Activated T-cell treated with anti-CD3 and anti-CD28 coated beads for 24 hours (primary cell): ENCODE results near the gene NECTIN3.

Experiments
- DNase-seq: peaks from one replicate; pipeline ENCODE4 v3.0.0-alpha.2; 2020; ENCODE audit warnings: low read depth

NECTIN3 gene

DNA sequence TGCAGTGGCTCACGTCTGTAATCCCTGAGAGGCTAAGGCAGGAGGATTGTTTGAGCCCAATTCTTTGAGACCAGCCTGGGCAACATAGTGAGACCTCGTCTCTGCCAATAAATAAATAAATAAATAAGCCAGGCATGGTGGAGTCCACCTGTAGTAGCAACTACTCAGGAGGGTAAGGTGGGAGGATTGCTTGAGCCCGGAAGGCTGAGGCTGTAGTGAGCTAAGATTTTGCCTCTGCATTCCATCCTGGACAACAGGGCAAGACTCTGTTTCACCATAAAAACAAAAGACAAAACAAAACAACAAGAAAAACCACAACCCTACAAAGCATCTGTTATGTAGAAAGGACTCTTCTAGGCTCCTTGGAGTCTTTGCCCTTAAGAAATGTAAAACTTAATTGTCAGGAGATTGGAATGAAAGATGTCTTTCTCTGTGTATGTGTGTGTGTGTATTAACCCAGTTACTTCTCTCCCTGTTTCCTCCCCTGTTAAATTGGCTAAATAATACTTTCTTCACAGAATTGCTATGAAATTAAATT lies 9.5 kb downstream of the NECTIN3 start:
- no peak for DNase-seq

DNA sequence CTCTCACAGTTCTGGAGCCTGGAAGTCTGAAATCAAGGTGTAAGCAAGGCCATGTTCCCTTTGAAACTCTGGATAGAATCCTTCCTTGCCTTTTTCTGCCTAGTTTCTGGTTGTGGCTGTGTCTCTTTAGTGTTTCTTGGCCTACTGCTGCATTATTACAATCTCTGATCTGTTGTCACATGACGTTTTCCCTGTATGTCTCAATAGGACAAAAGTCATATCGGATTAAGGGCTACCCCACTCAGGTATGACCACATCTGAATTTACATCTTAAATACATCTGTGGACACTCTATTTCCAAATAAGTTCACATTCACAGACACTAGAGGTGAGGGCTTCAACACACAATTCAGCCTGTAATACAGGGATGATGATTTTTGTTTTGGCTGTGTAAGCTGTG lies 13.3 kb downstream of the NECTIN3 start:
- DNase-seq: no peak

DNA sequence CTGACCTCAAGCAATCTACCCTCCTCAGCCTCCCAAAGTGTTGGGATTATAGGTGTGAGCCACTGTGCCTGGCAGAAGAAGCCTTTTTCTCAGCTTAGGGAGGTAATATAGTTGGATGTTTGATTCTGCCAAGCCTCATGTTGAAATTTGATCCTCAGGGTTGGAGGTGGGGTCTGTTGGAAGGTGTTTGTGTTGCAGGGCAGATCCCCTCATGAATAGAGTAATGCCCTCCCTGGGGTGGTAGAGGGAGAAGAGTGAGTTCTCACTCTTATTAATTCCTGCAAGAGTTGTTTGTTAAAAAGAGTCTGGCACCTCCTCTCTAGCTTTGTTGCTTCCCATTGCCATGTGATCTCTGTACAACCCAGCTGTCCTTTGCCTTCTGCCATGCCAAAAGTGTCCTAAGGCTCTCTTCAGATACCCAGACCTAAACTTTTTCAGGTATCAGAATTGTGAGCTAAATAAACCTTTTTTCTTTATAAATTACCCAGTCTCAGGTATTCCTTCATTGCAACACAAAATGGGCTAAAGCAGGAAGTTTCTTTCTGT lies 16.4 kb downstream of the NECTIN3 start:
- DNase-seq: no peak

DNA sequence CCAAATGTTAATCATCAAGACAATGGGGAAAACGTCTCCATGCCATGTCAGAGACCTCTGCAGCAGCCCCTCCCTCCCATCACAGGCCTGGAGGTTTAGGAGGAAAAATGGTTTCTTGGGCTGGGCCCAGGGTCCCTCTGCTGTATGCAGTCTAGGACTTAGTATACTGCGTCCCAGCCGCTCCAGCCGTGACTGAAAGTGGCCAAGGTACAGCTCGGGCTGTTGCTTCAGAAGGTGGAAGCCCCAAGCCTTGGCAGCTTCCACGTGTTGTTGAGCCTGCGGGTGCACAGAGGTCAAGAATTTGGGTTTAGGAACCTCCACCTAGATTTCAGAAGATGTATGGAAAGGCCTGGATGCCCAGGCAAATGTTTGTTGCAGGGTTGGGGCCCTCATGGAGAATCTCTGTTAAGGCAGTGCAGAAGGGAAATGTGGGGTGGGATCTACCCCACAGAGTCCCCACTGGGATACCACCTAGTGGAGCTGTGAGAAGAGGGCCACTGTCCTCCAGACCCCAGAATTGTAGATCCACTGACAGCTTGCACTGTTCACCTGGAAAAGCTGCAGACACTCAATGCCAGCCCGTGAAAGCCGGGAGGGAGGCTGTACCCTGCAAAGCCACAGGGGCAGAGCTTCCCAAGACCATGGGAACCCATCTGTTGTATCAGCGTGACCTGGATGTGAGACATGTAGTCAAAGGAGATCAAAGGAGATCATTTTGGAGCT lies 25.0 kb downstream of the NECTIN3 start:
- no peak for DNase-seq

DNA sequence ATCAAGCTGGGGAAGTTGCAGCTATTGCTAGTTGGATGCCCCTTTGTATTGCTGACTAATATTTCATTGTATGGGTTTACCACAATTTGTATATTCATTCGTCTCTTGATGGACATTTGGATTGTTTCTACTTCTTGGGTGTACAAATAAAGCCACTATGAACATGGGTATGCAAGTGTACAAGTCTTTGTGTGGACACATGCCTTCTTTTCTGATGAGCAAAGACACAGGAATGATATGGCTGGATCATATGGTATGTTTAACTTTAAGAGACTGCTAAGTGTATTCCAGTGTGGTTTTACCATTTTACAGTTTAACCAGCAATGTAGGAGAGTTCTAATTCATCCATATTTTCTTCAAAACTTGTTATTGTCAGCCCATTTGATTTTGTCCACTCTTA lies 32.2 kb downstream of the NECTIN3 start:
- no peak for DNase-seq

DNA sequence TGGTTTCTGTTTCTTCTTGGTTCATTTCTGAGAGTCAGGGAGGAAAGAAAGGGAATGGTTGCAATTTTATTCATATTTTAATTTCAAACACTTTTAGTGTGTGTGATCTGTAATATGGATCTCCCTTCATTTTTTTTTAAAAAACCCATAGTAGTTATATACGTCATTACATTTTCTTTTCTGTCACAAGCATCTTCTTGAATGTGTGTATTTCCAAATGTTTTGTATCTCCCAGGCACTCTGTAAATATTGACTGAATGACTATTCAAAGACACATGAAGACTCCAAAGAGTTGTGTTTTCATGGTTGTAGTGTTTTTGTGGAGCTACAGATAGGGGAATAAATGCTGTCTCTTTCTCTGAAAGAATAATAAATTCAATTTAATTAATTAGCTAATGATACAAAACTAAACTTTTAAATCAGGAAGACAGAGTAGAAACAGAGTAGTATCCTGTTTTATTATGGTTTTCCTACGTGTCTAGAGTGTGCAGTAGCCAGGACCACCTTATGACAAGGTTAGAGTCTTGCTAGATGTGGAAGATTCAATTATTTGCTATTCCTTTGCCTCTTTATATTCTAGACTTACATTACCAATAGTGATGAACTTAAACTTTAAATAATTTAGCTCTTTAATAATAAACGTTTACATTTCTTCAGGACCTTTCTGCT lies 35.5 kb downstream of the NECTIN3 start:
- DNase-seq: no peak

DNA sequence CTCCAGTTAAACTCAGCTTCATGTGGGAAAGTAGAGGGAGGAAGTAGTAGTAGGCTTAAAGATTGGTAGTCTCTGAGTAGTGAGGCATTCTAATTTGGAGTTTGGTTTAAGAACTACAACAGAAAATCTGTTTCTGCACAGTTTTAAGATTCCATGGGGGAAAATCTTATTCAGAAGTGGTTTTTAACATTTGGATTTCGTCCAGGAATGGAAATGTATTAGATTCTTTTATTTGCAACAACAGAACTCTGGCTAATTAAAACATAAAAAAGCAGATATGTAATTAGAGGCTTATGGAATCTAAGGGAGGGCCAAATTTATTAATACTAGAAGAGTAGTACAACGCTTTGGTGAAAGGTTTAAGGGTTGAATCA lies 36.0 kb downstream of the NECTIN3 start:
- no peak for DNase-seq

DNA sequence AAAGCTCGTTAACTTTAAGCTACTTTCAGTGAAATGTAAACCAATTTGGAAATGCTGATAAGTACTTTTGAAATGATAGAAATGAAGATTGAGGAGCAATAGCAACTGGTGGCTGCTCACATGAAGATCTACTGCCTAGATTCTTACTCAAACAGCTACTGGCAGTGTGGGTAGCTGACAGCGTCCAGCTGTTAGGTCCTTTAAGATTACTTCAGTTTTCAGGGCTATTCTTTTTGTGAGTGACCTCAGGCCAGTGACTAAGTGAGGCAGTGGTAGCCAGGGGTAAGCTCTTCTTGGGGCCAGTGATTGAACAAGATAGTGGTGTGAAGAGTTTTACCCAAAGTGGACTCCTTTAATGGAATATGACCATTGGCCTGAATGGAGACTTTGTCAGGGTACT lies 41.3 kb downstream of the NECTIN3 start:
- no peak for DNase-seq

DNA sequence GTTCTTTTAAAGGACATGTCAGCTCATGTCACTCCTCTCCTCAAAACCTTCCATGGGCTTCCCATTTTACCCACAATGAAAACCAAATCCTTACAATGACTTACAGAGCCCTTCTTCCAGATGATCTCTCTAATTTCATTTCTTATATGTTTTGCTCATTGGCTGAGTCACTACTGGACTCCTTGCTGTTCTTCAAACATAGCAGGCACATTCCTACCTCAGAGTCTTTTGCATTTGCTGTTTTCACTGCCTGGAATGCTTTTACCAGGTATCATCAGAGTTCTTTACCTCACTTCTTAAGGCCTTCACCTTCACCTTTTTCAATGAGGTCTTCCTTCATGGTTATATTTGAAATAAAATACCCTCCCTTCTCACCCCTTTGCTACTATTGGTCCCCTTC lies 57.3 kb downstream of the NECTIN3 start:
- no peak for DNase-seq

DNA sequence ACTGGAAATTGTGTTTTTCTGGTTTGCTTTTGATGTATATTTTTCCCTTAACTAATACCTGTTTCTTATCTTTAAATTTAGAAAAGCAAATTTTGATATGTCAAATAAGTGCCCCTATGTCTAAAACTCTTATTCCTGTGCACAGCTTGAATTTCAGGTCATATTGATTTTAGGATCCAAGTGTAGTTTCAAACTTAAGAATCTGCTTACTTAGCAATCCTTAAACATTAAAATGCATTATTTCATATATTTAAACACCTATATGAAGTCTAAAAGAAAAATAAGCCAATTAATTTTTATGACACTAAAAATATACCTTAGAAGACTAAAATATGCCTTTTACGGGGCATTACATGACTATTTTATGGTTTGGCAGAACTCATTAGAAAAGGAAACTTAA lies 59.2 kb downstream of the NECTIN3 start:
- no peak for DNase-seq

DNA sequence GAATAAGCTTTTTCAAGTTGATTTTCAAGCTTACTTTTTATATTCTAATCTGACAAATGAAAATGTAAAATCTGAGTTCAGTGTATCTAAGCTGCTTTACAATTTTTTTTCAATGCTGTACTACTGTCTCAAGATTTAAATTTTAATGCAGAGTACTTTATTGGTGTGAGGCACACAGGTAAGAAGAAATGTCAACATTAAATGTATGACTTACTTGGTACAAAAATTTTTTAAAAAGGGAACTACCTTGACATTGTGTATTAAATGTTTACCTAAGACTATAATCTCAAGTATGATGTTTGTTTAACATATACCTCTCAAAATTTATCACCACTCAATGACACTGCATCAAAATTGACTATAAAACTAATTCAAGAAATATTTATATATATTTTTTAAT lies 62.7 kb downstream of the NECTIN3 start:
- DNase-seq: no peak

DNA sequence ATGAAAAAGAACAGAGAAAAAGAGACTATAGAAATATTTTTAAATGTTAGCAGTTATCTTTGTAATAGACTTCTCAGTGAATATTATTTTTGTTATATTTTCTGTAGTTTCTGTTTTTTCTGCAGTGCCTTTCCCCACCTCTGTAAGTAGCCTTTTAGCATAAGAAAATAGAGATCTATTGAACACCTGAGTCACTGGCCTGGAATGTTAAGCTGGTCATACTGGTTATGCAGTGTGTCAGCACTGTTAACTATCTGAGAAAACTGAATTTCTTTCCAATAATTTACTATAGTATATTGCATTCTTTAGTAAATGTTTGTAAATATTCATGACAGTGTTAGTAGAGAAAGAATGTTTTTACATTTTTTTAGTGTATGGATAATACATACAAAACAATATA lies 79.8 kb downstream of the NECTIN3 start:
- DNase-seq: no peak

DNA sequence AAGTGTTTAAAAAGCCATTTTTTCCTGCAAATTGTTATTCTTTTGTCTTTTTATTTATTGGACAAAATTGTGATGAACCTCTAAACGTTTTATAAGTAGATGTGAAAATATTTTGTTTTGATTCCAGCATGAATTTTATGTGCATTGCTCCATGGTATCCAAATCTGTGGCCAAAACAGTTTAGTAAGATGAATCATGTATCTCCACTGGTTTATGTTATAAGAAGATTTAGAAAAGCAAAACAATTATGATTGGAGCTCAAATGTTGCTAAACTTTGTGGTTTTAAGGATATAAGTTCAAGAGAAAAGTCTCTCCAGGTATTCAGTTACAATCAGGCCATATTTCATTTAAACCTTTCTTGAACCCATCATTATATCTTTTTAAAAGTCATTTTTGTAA lies 80.9 kb downstream of the NECTIN3 start:
- no peak for DNase-seq

DNA sequence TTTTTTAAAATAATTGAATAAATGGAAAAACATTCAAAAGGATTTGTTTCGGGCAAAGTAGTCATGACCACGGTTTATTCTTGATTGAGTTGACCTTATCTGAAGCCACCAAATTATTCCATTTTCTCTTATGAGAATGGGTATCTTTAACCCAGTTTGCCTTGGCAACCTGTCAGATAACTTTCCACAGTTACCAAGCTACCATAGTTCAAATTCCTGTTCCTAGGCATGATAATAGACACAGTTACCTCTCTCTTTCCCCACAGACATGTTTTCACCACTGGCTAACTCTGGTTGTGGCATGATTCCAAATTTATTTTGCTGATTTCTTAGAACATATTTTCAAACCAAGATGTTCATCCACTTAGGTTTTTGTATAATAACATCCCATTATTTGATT lies 84.9 kb downstream of the NECTIN3 start:
- DNase-seq: no peak

DNA sequence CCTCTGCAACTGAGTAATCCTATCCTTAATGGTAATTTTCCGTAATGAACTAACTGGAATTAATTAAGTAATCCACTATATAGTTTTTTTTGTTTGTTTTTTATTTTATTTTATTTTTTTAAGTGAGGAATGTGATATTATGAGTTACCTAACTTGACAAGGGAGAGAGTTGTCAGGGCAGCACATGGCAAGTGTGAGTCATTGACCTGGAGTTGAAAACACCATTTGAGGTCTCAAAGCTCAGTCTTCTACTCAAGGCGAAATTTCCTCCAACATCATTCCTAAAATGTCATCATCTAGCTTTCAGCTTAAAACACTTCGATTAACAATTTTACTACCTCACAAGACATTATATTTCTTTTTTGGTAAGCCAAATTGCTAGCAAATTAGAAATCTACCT lies 87.8 kb downstream of the NECTIN3 start:
- no peak for DNase-seq

DNA sequence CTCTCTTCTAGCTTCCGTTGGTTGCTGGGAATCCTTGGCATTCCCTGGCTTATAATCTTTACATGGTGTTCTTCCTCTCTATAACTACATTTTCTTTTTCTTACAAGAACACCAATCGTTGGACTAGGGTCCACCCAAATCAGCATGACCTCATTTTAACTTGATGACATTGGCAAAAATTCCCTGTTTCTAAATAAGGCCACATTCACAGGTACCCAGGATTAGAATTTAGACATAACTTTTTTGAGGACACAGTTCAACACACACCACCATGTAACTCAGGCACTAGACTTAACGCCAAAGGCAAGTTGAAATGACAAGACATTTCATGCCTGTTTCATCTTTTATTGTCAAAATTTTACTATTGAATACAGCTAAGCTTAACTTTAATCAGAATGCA lies 93.0 kb downstream of the NECTIN3 start:
- no peak for DNase-seq

DNA sequence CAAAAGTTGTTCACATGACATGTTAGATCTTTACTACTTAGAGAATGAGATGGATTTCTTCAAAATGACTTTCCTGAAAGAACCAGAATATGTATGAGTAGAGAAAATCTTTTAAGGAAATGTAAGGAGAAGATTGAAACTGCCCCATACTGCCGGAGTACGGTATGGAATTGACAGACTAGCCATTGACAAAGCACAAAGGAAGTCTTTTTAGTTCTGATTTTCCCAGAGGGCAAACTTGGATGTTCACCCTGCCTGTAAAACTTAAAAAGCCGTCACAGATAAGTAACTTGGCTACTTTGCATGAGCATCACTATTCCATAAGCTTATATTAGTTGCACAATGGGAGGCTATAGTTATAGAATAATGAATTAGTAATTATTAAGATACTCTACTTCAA lies 93.8 kb downstream of the NECTIN3 start:
- no peak for DNase-seq

DNA sequence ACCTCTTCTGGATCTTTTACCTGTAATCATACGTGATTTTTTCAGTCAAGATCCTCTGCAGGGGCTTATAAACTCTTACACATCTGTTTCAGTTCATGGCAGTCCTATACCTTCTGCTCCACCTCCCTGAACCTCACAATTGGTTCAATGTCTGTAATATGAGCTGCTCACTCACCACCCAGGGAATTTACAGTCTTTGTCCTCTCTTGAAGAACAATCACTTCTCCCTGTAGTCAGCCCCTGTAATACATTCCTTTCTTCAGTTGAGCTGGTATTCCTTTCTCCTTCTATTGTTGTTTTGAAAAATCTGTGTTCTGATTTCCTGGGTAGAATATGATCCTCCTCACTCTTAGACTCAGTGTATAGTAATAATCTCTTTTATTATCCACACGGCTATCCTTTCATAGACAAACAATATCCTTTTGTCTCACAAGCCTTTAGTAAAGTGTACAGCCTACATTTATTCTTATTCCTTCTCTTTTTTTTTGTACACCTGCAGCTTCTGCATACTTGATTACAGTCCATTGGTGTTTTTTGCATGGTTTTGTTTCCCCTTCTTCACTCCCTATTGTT lies 101.8 kb downstream of the NECTIN3 start:
- DNase-seq: no peak

DNA sequence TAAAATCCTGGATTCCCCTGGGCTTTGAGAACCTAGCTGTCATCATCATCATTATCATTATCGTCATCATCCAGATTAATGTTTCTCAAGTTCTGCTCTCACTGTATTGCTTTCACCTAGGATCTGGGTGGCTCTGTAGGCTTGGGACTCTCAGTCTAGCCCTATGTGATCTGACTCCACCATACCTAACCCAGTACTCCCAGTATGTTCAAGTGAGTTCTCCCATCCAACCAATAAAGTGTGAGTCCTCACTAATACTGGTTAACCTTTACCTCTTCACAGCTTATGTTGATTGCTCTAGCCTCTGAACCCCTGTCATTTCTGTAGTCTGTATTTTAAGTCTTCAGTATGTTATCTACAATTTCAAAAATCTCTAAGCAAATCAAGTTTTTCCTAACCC lies 102.3 kb downstream of the NECTIN3 start:
- no peak for DNase-seq

DNA sequence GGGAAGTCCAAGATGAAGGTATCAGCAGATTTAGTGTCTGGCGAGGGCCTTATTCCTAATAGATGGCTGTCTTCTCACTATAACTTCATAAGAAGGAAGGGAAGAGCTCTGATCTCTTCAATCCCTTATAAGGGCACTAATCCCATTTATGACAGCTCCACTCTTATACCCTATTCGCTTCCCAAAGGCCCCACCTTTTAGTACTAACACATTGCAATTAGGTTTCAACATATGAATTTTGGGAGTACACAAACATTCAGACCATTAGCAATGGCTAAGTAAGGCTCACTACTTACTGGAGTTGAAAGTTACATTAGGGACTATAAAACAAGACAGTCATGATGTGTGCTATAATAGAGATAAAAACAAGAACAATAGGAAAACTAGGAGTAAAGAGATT lies 118.9 kb downstream of the NECTIN3 start:
- no peak for DNase-seq

DNA sequence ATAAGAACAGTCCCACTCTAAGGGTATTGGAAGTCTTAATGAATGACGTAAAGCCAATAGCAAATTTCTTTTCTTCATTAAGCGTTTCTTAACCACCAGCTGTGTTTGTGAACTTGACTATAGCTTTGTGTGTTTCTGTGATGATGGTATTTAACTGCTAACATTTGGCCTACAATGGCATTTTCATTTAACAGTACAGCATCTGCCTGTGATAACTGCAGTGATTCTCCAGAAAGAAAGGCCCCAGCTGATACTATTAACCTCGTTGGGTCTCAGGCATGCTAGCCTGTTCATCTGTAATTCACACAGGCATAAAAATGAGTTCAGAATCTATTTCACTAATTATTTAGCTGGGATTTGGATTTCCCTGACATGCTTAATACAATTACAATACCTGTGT lies 121.9 kb downstream of the NECTIN3 start:
- no peak for DNase-seq

DNA sequence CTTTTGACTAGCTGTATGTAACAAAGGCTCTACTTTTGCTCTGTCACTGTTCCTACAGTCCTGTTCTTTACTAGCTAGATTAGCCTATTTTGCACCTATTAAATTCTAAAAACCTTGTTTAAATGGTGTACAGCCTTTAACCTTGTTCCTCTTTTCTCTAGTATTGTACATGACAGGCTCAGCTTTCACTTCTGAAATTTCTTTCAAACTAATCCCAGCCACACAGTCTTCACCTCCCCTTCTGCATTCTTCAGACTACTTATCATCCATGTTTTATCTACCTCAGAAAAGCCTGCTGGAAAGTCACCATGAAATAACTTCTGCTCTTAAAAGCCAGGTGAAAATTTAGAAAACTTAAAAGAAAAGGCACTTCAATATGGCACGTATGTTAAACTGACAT lies 122.4 kb downstream of the NECTIN3 start:
- no peak for DNase-seq

DNA sequence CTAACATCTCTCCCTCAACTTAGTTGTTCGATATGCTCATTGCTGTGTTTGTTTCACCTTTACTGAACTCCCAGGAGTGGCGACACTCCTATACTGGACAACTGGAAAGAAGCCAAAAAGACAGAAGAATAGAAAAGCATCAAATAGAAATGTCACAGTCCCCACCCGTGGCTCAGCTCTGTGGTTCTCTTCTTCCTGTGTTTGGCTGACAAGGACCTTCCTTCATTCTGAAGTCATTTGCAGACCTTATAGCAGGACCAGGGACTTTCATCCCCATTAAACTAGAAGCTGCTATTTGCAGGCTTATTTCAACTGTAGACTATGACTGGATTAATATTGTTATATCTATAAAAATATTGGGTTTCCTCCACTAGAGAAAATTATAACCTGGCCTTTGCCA lies 125.9 kb downstream of the NECTIN3 start:
- no peak for DNase-seq
